H9 (cell line): ENCODE data around the gene WNT10A. TPM values are rescaled to one million over a fixed set of nuclear protein-coding genes. Genes with fewer than 3 reads are reported as not detected.

Experiments
- DNase-seq: peaks from one replicate; pipeline ENCODE4 v3.0.0-alpha.2; 2017
- H2AFZ ChIP-seq: one replicate; pipeline ENCODE4 v1.6.1; 2013; ENCODE audit warnings: mild to moderate bottlenecking, low read length, control low read depth, moderate library complexity
- H2AK5ac ChIP-seq: 2 replicates; pipeline ENCODE4 v1.6.1; 2013; ENCODE audit warnings: low read length, control low read depth, mixed read lengths; ENCODE audit not compliant: insufficient read length
- H2BK120ac ChIP-seq: one replicate; pipeline ENCODE4 v1.6.1; 2013; ENCODE audit warnings: low read depth, mild to moderate bottlenecking, low read length, control low read depth, inconsistent platforms; ENCODE audit not compliant: poor library complexity, severe bottlenecking
- H2BK12ac ChIP-seq: 2 replicates; pipeline ENCODE4 v1.6.1; 2013; ENCODE audit warnings: low read length, control low read depth, mixed read lengths, low read depth; ENCODE audit not compliant: insufficient read length
- H2BK15ac ChIP-seq: 2 replicates; pipeline ENCODE4 v1.6.1; 2013; ENCODE audit warnings: low read depth, low read length, control low read depth
- H2BK20ac ChIP-seq: one replicate; pipeline ENCODE4 v1.6.1; 2013; ENCODE audit warnings: low read depth, mild to moderate bottlenecking, low read length, control low read depth, inconsistent platforms; ENCODE audit not compliant: poor library complexity, severe bottlenecking
- H2BK5ac ChIP-seq: 2 replicates; pipeline ENCODE4 v1.6.1; 2013; ENCODE audit warnings: low read length, control low read depth, mixed read lengths; ENCODE audit not compliant: insufficient read length
- H3K14ac ChIP-seq: 2 replicates; pipeline ENCODE4 v1.6.1; 2013; ENCODE audit warnings: low read length, control low read depth; ENCODE audit not compliant: insufficient read depth
- H3K18ac ChIP-seq: 2 replicates; pipeline ENCODE4 v1.6.1; 2013; ENCODE audit warnings: low read depth, mild to moderate bottlenecking, mixed read lengths, low read length, control low read depth; ENCODE audit not compliant: insufficient read length
- H3K23ac ChIP-seq: 2 replicates; pipeline ENCODE4 v1.6.1; 2013; ENCODE audit warnings: low read length, control low read depth, mixed read lengths, low read depth; ENCODE audit not compliant: insufficient read length
- H3K23me2 ChIP-seq: 2 replicates; pipeline ENCODE4 v1.6.1; 2013; ENCODE audit warnings: low read depth, mild to moderate bottlenecking, mixed read lengths, low read length, control low read depth; ENCODE audit not compliant: insufficient read length, poor library complexity, severe bottlenecking
- H3K27ac ChIP-seq: 2 replicates; pipeline ENCODE4 v1.5.1; 2013; ENCODE audit warnings: low read length, control low read depth, mixed read lengths, low read depth; ENCODE audit not compliant: insufficient read length
- H3K27me3 ChIP-seq: 2 replicates; pipeline ENCODE4 v1.6.1; 2013; ENCODE audit warnings: low read length, control low read depth, inconsistent platforms; ENCODE audit not compliant: insufficient read depth
- H3K4ac ChIP-seq: 2 replicates; pipeline ENCODE4 v1.6.1; 2013; ENCODE audit warnings: low read depth, mild to moderate bottlenecking, control low read depth, inconsistent platforms, low read length, moderate library complexity
- H3K4me1 ChIP-seq: 2 replicates; pipeline ENCODE4 v1.6.1; 2013; ENCODE audit warnings: low read length, control low read depth, inconsistent platforms; ENCODE audit not compliant: insufficient read depth
- H3K4me2 ChIP-seq: 2 replicates; pipeline ENCODE4 v1.6.1; 2013; ENCODE audit warnings: low read length, control low read depth, mixed read lengths; ENCODE audit not compliant: insufficient read length, insufficient read depth
- H3K56ac ChIP-seq: 2 replicates; pipeline ENCODE4 v1.6.1; 2013; ENCODE audit warnings: low read depth, mild to moderate bottlenecking, mixed read lengths, low read length, control low read depth; ENCODE audit not compliant: insufficient read length
- H3K79me1 ChIP-seq: 2 replicates; pipeline ENCODE4 v1.6.1; 2013; ENCODE audit warnings: low read depth, mild to moderate bottlenecking, moderate library complexity, low read length, control low read depth, inconsistent platforms; ENCODE audit not compliant: insufficient read depth, poor library complexity, severe bottlenecking
- H3K79me2 ChIP-seq: 2 replicates; pipeline ENCODE4 v1.6.1; 2013; ENCODE audit warnings: low read length, control low read depth, inconsistent platforms; ENCODE audit not compliant: insufficient read depth
- H3K9ac ChIP-seq: 2 replicates; pipeline ENCODE4 v1.6.1; 2013; ENCODE audit warnings: low read length, control low read depth, mixed read lengths; ENCODE audit not compliant: insufficient read length; ENCODE audit errors: extremely low read depth
- H3K9me3 ChIP-seq: one replicate; pipeline ENCODE4 v1.6.1; 2013; ENCODE audit warnings: low read depth, low read length, inconsistent platforms; ENCODE audit not compliant: control insufficient read depth
- H3T11ph ChIP-seq: one replicate; pipeline ENCODE4 v1.6.1; 2013; ENCODE audit warnings: mild to moderate bottlenecking, low read length, control low read depth, inconsistent platforms
- H4K20me1 ChIP-seq: one replicate; pipeline ENCODE4 v1.6.1; 2013; ENCODE audit not compliant: control insufficient read depth, insufficient read length, insufficient read depth
- H4K5ac ChIP-seq: 2 replicates; pipeline ENCODE4 v1.6.1; 2013; ENCODE audit warnings: low read depth, mild to moderate bottlenecking, mixed read lengths, low read length, control low read depth; ENCODE audit not compliant: insufficient read length
- H4K8ac ChIP-seq: replicated peaks from 2 replicates; pipeline ENCODE4 v1.6.1; 2013; ENCODE audit warnings: low read length, control low read depth, mixed read lengths, low read depth; ENCODE audit not compliant: insufficient read length
- H4K91ac ChIP-seq: 2 replicates; pipeline ENCODE4 v1.6.1; 2013; ENCODE audit warnings: low read depth, mild to moderate bottlenecking, moderate library complexity, mixed read lengths, low read length, control low read depth; ENCODE audit not compliant: insufficient read length
- H3K27ac Mint-ChIP-seq, 3 experiments: 2 replicates in 2 of 3; 3 replicates in 1 of 3; pipeline ENCODE4 v1.8.0; 2020 to 2021; ENCODE audit warnings: mixed read lengths in 3 of 3, mild to moderate bottlenecking in 1 of 3, moderate library complexity in 1 of 3
- H3K27me3 Mint-ChIP-seq: 2 replicates; pipeline ENCODE4 v1.8.0; 2021; ENCODE audit warnings: low read depth, mild to moderate bottlenecking, moderate library complexity, mixed read lengths
- H3K36me3 Mint-ChIP-seq, 3 experiments: 2 replicates in 2 of 3; 3 replicates in 1 of 3; pipeline ENCODE4 v1.8.0; 2020 to 2021; ENCODE audit warnings: low read depth in 3 of 3, mixed read lengths in 3 of 3; ENCODE audit not compliant: insufficient read depth in 1 of 3
- H3K4me1 Mint-ChIP-seq, 2 experiments: 2 replicates each; pipeline ENCODE4 v1.8.0; 2020; ENCODE audit warnings: mixed read lengths in 2 of 2
- H3K4me3 Mint-ChIP-seq, 2 experiments: 2 replicates in 1 of 2; 3 replicates in 1 of 2; pipeline ENCODE4 v1.8.0; 2020 to 2021; ENCODE audit warnings: mild to moderate bottlenecking in 2 of 2, mixed read lengths in 2 of 2, moderate library complexity in 1 of 2
- H3K9me3 Mint-ChIP-seq, 2 experiments: 2 replicates in 1 of 2; 3 replicates in 1 of 2; pipeline ENCODE4 v1.8.0; 2020; ENCODE audit warnings: mild to moderate bottlenecking in 2 of 2, mixed read lengths in 2 of 2, moderate library complexity in 1 of 2
- CTCF ChIP-seq: fragments of 200-600 bp; sonication (generic); conservative IDR thresholded peaks from 3 replicates; pipeline ENCODE4 v1.8.0; 2021; ENCODE audit warnings: antibody characterized with exemption, mild to moderate bottlenecking
- WGBS: extraction: QIAGEN DNeasy Blood & Tissue Kit; methylation state at CpG from one replicate; pipeline ENCODE4 v1.1.7; 2013; ENCODE audit warnings: missing lambda C conversion rate, low lambda C conversion rate, mixed read lengths; ENCODE audit not compliant: insufficient read length; ENCODE audit errors: extremely low coverage; 5-methylcytosine and 5-hydroxymethylcytosine counted together
- total RNA-seq: library from RNA; stranded (reverse); gene quantifications from 2 replicates; pipeline ENCODE4 v1.2.1, GENCODE V29; 2021

The WNT10A gene
- total RNA-seq, 1 experiment from 2014 or later, result not detected

GRCh38 chr2:218858671-218859555 lies 21.7 kb upstream of the WNT10A start:
- Histone ChIP-seq H2BK20ac (no peak overlapping the region), H4K20me1 (no peaks in the 10 kb centered on the region), H3K14ac (no peak overlapping the region), H2BK15ac (no peak overlapping the region), H4K8ac (no peak overlapping the region), H3K9ac (no peak overlapping the region), H3K4ac (no peak overlapping the region), H3K79me2 (no peaks in the 10 kb centered on the region), H3K4me2 (peak overlapping the region; percentile 5), H2BK12ac (no peak overlapping the region), H3K18ac (no peak overlapping the region), H3K79me1 (no peaks in the 10 kb centered on the region), H3T11ph (no peak overlapping the region), H3K23ac (no peak overlapping the region), H4K5ac (no peak overlapping the region), H4K91ac (no peak overlapping the region), H2AFZ (no peak overlapping the region), H3K56ac (no peak overlapping the region), H2BK120ac (no peak overlapping the region), H3K27ac (no peak overlapping the region), H2BK5ac (no peak overlapping the region), H3K9me3 (no peaks in the 10 kb centered on the region), H3K27me3 (peaks cover 87% of the 10 kb centered on the region), H3K4me1 (peaks cover 2% of the 10 kb centered on the region; the same call in 1 of the 2 replicates), H2AK5ac (no peak overlapping the region), H3K23me2 (peaks cover 3% of the 10 kb centered on the region)
- H3K9me3 Mint-ChIP-seq, result peaks cover 0 to 3% of the 10 kb centered on the region in 2 experiments; a peak in 1 of 5 replicates
- TF ChIP-seq CTCF, result no peak
- H3K4me1 Mint-ChIP-seq, result peaks cover 29 to 57% of the 10 kb centered on the region in 2 experiments
- peaks cover 98% of the 10 kb centered on the region for H3K27me3 Mint-ChIP-seq
- no peaks in the 10 kb centered on the region for H3K36me3 Mint-ChIP-seq
- peak; percentile 60 for DNase-seq
- peak overlapping the region; percentile 53 to 85 for H3K4me3 Mint-ChIP-seq
- H3K27ac Mint-ChIP-seq, result no peak overlapping the region
- WGBS, result no CpG with 5 or more reads among the region's 51 CpGs
